Skeletal muscle cell (primary cell): ENCODE data around the gene RPL11.
"Not testable (repeated sequence)": the region's sequence is repeated elsewhere in the genome, so short reads cannot be mapped to it uniquely, and the experiment has no call there.

Experiments used
- DNase-seq: peaks from one replicate; pipeline ENCODE4 v3.0.0-alpha.2; 2010; ENCODE audit warnings: low read depth
- H3K4me3 ChIP-seq: 2 replicates; pipeline ENCODE4 v1.5.1; 2011; ENCODE audit warnings: low read depth, mild to moderate bottlenecking, control low read depth, low read length, moderate library complexity

The RPL11 gene

GRCh38 chr1:23682946-23683345 is 8.7 kb upstream of the RPL11 start:
- H3K4me3 ChIP-seq: no peak overlapping the region
- no peak for DNase-seq

- DNase-seq: no peak
These were observed 7.2 kb upstream of the RPL11 start for GRCh38 chr1:23684415-23684814.

GRCh38 chr1:23685197-23685596 is 6.4 kb upstream of the RPL11 start:
- H3K4me3 ChIP-seq, DNase-seq: not testable (repeated sequence)

More at GRCh38 chr1:23684415-23684814, 7.2 kb upstream of the RPL11 start:
- H3K4me3 ChIP-seq: no peak overlapping the region

GRCh38 chr1:23687680-23688079 is 3.9 kb upstream of the RPL11 start:
- DNase-seq, H3K4me3 ChIP-seq: not testable (repeated sequence)

- not testable (repeated sequence) for H3K4me3 ChIP-seq, DNase-seq
These were observed 3.3 kb upstream of the RPL11 start for GRCh38 chr1:23688281-23688680.

GRCh38 chr1:23692308-23692871 is 784 bp downstream of the RPL11 start:
- no peak for DNase-seq
- H3K4me3 ChIP-seq: peak overlapping the region; percentile 97

- peak overlapping the region; percentile 97 for H3K4me3 ChIP-seq
These were observed 2.0 kb downstream of the RPL11 start for GRCh38 chr1:23693599-23693998.

GRCh38 chr1:23694371-23694770 is 2.8 kb downstream of the RPL11 start:
- no peak for DNase-seq

More at GRCh38 chr1:23693599-23693998, 2.0 kb downstream of the RPL11 start:
- DNase-seq: no peak

GRCh38 chr1:23695667-23696066 is 4.1 kb downstream of the RPL11 start:
- no peak overlapping the region for H3K4me3 ChIP-seq
- DNase-seq: no peak

More at GRCh38 chr1:23694371-23694770, 2.8 kb downstream of the RPL11 start:
- no peak overlapping the region for H3K4me3 ChIP-seq

GRCh38 chr1:23696335-23696989 is 4.9 kb downstream of the RPL11 start:
- no peak overlapping the region for H3K4me3 ChIP-seq
- no peak for DNase-seq

- H3K4me3 ChIP-seq: no peak overlapping the region
- DNase-seq: no peak
These were observed 6.9 kb downstream of the RPL11 start for GRCh38 chr1:23698466-23698865.

GRCh38 chr1:23699280-23700179 is 7.9 kb downstream of the RPL11 start:
- DNase-seq: no peak
- no peak overlapping the region for H3K4me3 ChIP-seq

- DNase-seq: no peak
- H3K4me3 ChIP-seq: no peak overlapping the region
These were observed 9.7 kb downstream of the RPL11 start for GRCh38 chr1:23701310-23701709.

- no peak overlapping the region for H3K4me3 ChIP-seq
- DNase-seq: no peak
These were observed 10.4 kb downstream of the RPL11 start for GRCh38 chr1:23701996-23702395.

GRCh38 chr1:23704834-23705495 is 13.4 kb downstream of the RPL11 start:
- H3K4me3 ChIP-seq: no peak overlapping the region
- no peak for DNase-seq

GRCh38 chr1:23709229-23709628 is 17.6 kb downstream of the RPL11 start:
- no peak overlapping the region for H3K4me3 ChIP-seq
- DNase-seq: no peak

GRCh38 chr1:23718482-23718881 is 26.9 kb downstream of the RPL11 start:
- H3K4me3 ChIP-seq: no peak overlapping the region
- DNase-seq: no peak

GRCh38 chr1:23719162-23719820 is 27.7 kb downstream of the RPL11 start:
- no peak overlapping the region for H3K4me3 ChIP-seq
- peak; percentile 18 for DNase-seq

GRCh38 chr1:23720256-23720995 is 28.8 kb downstream of the RPL11 start:
- H3K4me3 ChIP-seq: no peak overlapping the region
- no peak for DNase-seq
